GM13977 (cell line): ENCODE data around the gene WSB2.
A peak's percentile ranks its signal among the peaks of the same experiment; 100 is the strongest.

Experiments
- DNase-seq: peaks from one replicate; pipeline ENCODE4 v3.0.0; 2012; ENCODE audit warnings: low spot score
- in situ Hi-C: fragments of 300-500 bp; cut with MboI; formaldehyde crosslinking; loops from one replicate; pipeline ENCODE4 v1.12.0; 2022; ENCODE audit warnings: low sequenced_read_pairs, low pct_unique_long_range_greater_than_20kb, mixed read lengths, inconsistent platforms; ENCODE audit not compliant: unreplicated experiment
- TF ChIP-seq, protein P1 (sequence below): IDR thresholded peaks from 2 replicates; pipeline ENCODE4 v1.5.1; 2012; ENCODE audit warnings: mild to moderate bottlenecking, control low read depth; ENCODE audit not compliant: insufficient read depth; ENCODE audit errors: extremely low read depth, missing control alignments

The WSB2 gene

DNA sequence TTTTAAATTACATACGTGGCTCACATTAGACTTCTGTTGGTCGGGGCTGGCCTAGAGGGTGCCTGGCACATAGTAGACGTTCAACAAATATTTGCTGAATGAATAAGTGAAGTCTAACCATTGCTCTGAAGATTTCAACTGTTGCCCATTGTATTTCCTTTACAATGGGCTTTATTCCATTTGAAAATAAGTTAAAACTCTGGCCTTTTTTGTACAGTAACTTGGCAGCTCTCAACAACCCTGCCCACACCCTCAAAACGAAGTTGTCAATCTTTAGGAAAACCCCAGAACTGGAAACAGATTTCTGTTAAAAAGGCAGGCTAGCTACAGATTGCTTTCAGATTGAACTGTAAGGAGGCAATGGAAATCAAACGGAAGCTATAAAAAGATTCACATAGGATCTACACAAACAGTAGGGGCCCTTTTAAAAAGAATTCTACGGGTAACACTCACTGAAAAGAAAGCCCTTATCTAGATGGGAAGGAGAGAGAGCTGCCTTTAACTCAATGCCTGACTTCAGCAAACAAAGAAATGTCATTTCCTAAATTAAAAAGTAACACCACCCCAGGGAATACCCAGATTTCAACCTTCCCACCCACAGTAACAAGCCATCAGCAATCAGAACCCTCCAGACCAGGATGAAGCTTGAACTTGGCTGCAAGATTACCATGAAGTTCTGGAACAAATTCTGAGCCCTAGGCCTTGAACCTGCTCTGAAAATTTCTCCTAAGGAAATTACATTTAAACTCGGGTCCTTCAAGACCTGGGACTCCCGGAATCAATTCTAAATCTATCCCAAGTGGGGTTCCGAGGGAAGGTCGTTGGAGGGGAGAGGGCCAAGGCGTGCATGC, 1.4 kb downstream of the WSB2 start:
- TF ChIP-seq, protein P1, sequence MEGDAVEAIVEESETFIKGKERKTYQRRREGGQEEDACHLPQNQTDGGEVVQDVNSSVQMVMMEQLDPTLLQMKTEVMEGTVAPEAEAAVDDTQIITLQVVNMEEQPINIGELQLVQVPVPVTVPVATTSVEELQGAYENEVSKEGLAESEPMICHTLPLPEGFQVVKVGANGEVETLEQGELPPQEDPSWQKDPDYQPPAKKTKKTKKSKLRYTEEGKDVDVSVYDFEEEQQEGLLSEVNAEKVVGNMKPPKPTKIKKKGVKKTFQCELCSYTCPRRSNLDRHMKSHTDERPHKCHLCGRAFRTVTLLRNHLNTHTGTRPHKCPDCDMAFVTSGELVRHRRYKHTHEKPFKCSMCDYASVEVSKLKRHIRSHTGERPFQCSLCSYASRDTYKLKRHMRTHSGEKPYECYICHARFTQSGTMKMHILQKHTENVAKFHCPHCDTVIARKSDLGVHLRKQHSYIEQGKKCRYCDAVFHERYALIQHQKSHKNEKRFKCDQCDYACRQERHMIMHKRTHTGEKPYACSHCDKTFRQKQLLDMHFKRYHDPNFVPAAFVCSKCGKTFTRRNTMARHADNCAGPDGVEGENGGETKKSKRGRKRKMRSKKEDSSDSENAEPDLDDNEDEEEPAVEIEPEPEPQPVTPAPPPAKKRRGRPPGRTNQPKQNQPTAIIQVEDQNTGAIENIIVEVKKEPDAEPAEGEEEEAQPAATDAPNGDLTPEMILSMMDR, result no peak
- DNase-seq, result no peak
- in situ Hi-C loops, result no loop called here

DNA sequence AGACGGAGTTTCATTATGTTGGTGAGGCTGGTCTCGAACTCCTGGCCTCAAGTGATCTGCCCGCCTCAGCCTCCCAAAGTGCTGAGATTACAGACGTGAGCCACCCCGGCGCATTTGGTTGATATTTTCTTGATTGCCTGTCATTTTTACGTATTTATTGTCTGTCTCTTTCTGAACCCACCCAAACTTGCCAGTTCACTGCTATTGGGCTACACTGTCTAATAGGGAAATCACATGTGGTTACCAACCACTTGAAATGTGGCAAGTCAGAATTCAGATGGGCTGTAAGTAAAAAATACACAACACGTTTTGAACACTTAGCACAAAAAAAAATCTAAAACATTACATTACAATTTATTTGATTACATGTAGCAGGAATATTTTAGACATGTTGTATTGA, 2.1 kb downstream of the WSB2 start:
- in situ Hi-C loops, result no loop called here
- TF ChIP-seq, protein P1, result no peak
- no peak for DNase-seq

DNA sequence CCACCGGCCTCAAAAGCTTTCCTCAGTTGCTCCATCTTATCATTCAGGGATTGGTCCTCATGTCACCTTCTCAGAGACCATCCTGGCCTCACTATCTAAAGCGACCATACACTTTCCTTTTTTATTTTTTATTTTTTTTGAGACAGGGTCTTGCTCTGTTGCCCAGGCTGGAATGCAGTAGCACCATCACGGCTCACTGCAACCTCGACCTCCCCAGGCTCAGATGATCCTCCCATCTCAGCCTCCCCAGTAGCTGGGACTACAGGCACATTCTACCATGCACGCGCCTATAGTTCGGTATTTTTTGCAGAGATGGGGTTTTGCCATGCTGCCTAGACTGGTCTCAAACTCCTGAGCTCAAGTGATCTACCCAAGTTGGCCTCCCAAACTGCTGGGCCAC, 2.8 kb downstream of the WSB2 start:
- TF ChIP-seq, protein P1, result no peak
- DNase-seq, result no peak
- in situ Hi-C loops, result no loop called here

DNA sequence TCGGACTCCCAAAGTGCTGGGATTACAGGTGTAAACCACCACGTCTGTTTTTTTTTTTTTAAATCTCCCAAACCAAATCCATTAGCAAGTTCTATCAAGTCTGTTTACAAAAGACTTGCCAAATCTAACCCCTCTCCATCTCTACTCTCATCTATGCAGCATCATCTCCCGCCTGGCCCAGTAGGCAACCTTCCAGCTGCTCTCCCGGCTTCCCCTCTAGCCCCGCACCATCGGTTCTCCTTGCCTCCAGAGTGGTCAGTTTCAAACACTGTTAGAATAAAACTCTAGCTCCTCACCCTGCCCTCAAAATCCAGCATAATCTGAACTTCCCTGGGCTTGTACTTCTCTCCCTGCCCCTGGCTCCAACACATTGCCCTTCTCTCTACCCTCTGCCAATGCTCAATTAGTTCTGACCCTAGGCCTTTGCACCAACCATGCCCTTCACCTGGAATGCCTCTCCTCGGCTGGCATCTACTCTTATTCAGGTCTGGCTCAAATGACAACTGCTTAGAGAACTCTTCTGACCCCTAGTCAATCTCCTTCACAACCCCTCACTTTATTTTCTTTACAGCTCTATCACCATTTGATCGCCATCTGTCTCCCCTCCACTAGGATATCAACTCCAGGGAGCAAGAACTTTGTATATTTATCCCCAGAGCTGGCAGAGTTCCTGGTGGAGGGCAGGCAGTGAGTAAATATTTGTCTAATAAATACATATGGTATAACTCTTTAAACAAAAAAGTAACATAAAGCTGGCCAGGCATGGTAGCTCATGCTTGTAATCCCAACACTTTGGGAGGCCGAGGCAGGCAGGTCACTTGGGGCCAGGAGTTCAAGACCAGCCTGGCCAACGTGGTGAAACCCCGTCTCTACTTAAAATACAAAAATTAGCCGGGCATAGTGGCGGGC, 4.9 kb downstream of the WSB2 start:
- no peak for DNase-seq
- in situ Hi-C loops, result no loop called here
- TF ChIP-seq, protein P1, result no peak

DNA sequence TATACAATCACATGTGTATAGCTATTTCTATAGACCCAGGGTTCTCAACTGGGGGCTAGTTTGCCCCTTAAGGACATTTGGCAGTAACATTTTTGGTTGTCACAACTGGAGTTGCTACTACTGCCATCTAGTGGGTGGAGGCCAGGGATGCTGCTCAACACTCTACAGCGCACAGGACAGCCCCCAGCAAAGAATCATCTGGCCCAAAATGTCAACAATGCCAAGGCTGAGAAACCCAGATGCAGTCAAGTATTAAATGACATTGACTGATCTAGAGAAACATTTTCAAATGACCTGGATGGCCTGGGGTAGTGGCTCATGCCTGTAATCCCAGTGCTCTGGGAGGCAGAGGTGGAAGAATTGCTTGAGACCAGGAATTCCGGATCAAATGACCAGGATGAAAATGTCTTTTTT, 5.8 kb downstream of the WSB2 start:
- in situ Hi-C loops, result no loop called here
- TF ChIP-seq, protein P1, result peak; percentile 64
- DNase-seq, result peak; percentile 48

DNA sequence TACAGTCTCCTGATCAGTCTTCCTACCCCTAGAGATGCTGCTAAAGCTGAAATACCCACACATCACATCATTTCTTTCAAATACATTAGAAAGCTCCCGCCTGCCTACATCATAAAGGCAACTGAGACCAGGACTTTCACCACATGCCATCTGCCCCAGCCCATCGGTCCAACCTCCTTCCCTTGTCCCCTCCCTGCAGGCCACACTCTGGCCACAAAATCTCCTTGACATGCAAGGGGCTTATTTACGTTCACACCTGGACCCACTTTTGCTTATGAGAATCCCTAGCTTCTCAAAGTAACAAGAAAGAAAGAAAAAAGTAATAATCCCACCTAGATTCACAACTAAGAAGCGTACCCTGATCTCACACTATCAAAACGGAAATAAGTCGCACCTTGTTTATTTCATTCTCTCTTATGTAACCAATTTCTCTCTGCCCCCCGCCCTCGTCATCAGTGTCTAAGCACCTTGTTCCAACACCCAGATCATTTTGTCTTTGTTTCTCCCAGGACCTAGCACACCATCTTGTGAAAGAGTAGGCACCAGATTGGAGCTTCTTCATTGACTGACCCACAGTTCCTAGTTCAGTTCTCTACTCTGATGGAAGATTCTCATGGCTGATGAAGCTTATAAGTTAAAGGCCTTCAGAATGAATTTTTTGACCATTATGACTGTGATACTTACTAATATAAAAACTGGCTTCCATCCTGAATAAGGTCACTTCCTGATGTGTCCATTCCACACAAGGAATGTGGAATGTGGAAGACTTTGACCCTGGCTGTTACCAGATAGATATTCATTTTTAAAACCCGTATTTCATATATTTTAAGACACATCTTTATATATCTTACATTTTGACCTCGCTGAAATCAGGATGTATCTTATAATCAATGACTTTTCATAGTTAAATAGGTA, 7.7 kb downstream of the WSB2 start:
- in situ Hi-C loops, result no loop called here
- DNase-seq, result no peak
- TF ChIP-seq, protein P1, result no peak
